Measurements from ENCODE around the gene HSPA12B.

HSPA12B gene

DNA sequence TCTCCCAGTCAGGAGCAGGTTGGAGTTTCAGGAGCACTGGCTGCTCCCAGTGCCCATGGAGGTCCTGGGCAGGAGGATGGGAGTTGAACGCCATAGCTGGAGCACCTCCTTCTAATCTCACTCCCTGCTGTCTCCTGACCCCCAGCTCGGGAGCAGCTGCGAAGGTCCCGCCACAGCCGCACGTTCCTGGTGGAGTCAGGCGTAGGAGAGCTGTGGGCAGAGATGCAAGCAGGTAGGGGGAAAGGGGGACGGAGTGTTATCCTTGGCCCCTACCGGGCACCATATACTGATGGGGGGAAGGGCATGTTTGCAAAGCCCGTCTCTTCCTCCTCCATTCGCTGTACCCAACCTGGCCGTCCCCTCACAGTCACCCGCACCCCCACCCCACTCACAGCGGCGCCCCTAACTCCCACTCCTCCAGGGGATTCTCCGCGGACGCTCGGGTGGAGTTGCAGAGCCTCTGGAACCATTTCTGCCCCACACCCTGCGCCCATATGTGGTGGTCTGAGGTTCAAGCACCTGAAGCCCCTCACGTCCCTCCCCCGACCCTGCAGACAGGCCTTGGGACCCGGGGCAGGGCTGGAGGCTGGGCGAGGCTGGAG is 16.7 kb downstream of the HSPA12B start:
- DNase-seq (ENCODE audit: low read depth): no peak

GRCh38 chr20:3749689-3750531 is 17.4 kb downstream of the HSPA12B start:
- DNase-seq (ENCODE audit: low read depth): no peak

DNA sequence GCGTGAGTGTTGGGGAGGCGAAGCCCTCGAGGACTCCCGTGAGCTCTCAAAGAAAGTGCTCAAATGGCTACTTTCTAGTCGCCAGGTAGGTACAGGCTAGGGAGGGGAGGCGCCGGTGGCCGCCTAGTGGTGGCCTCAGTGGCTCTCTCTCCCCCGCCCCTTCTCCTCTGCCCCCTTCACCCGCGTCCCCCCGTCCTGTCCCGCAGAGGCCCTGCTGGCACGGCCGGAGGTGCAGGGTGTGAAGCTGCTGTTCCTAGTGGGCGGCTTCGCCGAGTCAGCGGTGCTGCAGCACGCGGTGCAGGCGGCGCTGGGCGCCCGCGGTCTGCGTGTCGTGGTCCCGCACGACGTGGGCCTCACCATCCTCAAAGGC is 18.8 kb downstream of the HSPA12B start:
- no peak for DNase-seq (ENCODE audit: low read depth)

GRCh38 chr20:3751675-3752385 is 19.3 kb downstream of the HSPA12B start:
- no peak for DNase-seq (ENCODE audit: low read depth)

DNA sequence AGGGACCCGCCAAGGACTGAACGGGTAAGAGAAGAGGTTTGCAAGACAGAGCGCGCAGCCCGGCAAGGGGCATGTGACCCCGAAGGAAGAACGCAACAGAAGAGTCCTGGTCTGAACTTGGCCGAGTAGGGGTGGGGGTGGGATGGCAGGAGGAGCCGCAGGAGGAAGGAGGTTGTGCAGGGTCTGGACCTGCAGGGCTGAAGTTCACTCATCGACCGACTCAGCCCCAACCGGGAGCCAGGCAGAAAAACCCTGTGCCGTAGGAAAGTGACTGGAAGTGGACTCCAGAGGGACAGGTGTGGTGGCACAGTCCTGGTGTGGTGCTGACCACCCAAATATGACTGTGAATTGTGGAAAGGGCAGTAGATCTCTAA is 19.9 kb downstream of the HSPA12B start:
- no peak for DNase-seq (ENCODE audit: low read depth)

DNA sequence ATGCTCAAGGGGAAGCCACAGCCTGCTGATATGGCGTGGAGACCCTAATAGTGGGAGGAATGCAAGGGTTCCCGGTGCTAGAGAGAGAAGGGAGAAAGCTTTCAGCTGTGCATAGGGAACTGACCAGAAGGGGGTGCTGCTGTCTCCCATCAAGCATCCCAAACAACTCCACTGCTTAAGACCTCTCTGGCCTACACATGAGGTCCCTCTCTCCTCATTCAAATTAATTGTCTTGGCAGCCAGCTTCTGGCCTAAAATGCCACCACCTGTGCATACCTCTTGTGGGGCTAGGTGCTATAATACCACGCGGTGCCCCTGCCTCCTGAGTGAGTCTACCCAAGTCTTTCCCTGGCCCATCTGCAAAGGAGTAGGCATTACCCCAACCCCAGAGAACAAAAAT is 20.6 kb downstream of the HSPA12B start:
- DNase-seq (ENCODE audit: low read depth): peak; percentile 44

DNA sequence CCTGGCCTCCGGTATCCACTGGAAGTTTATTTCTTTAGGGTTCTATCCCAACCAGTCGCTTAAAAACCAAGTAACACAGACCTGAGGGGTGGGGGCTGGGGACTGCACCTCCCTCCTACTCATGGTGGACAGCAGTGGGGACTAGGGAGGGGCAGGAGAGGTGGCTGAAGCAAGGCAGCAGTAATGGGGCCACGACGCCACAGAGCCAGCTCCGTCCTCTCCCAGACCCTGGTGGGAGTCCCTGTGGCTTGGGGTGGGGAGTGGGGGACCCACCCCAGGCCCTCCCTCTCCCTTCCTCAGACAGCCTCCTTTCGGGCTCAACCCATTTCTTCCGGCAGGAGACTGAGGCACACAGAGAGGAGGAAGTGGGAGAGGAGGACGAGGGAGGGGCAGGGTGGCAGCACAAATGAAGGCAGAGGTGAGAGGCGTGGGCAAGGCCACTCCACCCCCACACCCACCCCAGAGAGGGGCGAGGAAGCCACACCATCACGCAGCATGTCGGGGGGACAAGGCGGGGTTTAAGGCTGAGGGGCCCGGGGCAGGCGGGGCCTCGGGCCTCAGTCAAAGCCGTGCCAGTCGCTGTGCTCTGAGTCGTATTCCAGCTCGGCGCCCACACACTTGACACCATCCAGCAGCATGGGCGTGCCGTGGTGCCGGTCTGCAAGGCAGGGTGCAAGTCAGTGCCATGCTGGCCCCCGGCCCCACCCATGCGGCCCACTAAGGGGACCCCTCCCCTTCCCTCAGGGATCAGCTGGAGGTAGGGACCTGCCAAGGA is 21.2 kb downstream of the HSPA12B start:
- DNase-seq (ENCODE audit: low read depth): no peak

- DNase-seq (ENCODE audit: low read depth): no peak
Measured at GRCh38 chr20:3754276-3754630, 21.8 kb downstream of the HSPA12B start.

DNA sequence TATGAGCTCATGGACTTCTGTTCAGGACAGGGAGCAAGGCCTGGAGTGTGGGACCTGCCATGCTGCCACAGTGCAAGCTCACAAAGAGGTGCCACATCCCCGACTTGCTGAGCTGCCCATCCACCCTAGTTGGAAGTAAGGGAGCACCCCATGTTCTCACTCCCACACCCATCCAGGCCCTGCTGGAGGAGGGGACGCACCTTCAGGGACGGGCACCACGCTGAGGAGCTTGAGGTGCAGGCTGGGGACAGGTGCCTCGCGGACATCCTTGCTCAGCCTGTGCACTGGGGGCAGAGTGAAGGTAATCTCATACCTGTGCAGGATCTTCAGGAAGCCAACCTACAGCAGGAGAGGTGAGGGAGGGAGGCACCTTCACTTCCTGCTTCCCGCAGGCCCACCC is 22.8 kb downstream of the HSPA12B start:
- DNase-seq (ENCODE audit: low read depth): no peak

DNA sequence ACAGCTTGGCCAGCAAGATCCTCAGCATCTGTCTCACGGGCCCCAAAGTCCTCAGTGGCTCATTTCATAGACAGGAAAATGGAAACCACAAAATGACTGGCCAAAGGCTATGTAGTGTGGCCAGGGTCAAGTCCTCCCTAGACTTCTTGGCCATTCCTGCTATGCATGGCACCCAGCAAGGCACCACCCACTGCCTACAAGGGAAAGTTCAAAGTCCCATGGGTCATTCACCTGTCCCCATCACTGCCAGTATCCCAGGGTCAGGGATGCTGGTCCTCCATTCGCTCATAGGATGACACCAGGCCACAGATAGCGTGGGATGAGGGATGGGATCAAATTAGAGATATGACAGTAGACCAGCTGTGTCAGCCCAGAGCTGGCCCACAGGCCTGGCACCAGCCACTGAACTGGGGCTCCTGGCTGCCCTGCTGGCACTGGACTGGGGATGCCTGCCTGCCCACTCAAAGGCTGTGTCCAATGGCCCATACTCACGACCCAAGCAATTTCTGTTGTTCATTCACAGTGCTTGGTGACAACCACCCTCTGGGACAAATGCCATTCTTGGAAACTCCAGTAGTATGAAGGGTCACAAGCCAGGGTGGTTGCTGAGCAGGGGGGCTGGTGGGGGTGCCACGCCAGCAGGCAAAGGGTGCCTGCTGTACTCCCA is 23.5 kb downstream of the HSPA12B start:
- no peak for DNase-seq (ENCODE audit: low read depth)

DNA sequence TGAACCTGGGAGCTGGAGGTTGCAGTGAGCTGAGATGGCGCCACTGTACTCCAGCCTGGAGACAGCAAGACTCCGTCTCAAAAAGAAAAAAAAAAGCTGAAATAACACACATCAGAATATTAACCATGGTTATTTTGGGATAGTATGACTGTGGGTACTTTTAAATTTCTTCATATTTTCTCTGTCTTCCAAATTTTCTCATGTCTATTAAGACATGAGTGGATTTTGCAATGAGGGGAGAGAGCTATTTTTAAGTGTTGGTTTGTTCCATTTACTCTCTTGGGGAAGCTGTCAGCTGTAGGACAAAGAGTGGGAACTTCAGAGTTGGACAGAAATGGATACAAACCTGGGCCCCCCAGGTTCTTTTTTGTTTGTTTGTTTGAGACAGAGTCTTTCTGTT is 24.8 kb downstream of the HSPA12B start:
- DNase-seq (ENCODE audit: low read depth): no peak

DNA sequence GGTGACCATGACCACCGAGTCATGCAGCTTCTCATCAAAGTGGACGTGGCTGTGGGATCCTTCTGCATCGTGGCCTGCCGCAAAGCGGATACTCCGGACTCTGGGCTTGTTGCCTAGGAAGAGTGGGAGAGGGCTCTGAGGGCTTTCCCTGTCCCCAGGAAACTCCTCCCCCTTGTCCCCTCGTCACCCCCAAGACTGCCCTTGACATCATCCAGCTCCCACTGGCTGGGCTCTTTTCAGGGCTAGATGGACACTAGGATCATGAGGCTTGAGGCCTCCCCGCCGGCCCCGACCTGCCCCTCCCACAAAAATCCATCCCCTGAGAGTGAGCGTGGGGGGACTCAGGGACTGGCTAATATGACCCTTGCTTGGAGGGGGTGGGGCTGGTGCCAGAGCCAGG is 26.1 kb downstream of the HSPA12B start:
- DNase-seq (ENCODE audit: low read depth): no peak

DNA sequence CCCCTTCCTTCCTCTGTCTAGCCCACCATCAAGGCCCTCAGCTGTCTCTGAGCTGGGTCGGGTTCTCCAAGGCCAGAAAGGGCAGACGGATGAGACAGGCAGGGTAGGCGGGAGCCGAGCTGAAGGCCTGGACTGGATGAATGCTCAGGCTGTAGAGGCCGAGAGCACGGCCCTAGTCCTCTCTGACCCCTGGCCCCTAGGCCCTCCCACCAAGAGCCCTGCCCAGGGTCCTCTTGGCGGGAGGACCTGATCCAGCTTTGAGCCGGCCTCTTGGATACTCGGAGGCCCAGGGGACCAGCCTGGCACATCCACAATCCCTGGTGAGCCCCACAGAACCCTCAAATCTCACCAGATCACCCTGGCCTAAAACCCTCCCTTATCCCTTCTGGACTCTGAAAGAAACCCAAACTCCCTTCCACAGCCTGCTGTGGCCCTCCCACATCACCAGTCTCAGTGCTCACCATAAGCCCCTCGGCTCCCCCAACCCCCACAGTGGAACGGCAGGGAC is 26.9 kb downstream of the HSPA12B start:
- DNase-seq (ENCODE audit: low read depth): no peak

- no peak for DNase-seq (ENCODE audit: low read depth)
Measured at GRCh38 chr20:3759884-3760283, 27.4 kb downstream of the HSPA12B start.

DNA sequence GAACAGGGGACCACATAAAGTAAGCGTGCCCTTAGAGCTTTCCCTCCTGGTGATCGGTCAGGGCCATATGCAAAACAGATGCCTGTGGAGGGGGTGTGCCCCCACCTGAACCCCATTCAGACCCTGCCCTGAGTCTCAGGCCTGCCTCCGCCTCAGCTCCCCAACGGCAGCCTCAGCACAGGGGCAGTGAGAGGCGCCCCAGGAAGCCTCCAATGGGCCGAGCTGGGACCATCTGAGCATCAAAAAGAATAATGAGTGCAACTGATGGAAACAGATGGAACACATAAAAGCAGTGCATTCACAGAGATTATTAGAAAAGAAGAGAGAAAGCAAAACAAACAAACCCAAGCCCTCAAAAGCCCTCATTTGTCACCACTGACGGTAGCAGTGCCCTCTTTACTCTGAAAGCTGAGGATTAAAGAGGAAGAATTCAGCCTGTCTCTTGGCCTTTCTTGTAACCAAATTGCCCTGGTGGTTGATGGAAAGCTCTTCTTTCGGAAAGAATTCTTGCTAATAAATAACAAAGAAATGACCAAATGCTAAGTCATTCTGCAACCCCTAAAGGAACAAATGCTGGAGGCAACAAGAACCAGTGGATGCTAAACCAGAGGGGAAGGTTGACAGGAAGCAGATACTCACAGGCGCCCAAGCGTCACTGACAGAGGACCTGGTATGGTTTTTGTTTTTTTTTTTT is 28.3 kb downstream of the HSPA12B start:
- DNase-seq (ENCODE audit: low read depth): no peak

DNA sequence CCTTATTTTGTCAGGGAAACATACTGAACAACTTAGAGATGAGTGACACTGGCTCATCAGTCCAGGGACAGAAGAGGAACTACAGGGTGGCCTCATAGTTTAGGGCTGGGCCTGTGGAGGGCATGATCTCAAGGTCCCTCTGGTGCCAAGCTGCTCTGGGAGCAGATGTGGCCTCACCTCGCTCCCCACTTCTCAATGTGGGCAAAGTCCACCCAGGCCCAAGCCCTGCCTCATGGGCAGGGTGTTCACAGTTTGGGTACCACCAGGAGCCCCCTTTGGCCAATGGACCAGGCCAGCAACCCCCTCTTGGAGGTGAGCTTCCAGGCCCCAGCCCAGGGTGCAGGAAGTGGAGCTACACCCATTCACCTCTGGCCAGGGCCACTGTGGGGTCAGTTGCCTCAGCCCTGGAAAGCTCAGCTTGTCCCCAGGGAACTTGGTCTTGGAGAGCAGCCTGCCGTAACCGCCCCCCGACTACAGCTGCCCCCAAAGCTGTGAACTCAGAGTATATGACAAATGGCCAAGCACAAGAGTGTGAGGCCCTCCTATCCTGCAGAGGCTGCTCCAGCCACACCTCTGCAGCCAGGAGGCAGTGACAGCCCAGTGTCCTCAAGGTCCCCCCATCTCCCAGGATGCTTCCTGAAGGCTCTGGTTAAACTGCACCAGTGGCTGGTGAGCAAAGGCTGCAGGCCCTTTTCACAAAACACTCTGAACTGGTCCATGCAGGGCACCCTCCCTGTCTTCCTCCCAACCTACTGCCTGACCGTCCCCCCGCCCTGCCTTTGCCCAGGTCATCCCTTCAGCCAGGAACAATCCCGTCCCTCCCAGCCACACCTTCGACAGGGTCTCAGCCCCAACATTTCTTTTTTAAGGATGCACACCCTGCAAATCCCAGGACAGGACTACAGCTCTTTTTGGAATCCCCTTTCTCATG is 31.5 kb downstream of the HSPA12B start:
- DNase-seq (ENCODE audit: low read depth): no peak

DNA sequence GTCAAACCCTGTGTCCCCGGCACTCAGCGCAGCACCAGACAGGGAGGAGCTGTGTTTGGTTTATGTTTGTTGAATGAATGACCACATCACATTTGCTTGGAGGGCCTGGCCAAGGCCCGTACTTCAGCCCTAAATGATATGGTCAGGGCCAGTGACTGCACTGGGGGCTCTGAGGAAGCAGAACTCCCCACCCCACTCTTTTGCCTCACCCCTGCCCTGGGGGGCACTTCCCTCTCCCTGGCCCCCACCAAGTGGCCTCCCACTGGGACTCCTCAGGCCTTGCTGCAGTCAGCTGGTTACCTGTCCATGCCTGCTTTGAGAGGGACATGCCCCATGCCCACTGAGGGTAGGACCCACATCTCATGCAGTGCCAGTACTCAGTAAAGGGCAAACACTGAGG is 32.2 kb downstream of the HSPA12B start:
- no peak for DNase-seq (ENCODE audit: low read depth)

GRCh38 chr20:3765171-3765882 is 32.8 kb downstream of the HSPA12B start:
- no peak for DNase-seq (ENCODE audit: low read depth)

DNA sequence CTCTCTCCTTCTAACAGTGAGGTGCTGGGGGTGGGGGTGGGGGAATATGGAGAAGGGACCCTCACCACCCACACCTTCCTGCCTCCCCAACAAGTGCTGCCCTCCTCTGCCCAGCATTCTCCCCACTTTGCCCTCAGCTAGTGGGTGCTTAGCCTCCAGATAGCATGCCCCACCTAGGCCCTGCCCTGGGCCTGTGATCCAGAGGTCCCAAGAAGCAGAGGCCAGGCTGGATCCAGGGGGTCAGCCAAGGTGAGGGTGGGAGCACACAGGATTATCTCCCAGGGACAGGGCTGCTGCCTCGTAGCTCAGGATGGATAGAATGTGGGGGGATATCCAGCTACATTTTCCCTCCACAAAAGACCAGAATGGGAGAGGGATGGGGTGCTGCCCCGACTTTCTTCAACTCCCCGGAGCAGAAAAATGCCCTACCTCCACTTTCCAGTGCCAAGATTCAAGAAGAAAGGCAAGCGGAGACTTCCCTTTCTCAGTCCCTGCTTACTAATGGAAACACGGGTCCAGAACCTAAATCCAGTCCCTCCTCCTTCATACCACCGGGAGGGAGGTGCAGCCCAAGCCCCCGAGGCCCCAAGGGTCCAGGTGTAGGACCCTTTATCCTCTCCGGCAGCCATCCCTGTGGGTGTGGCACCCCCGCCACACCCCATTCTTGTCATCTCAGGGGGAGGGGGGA is 34.1 kb downstream of the HSPA12B start:
- DNase-seq (ENCODE audit: low read depth): no peak

Measured in GM04504 (cell line).